ENCODE results near the gene TNFAIP2. TPM values are rescaled to one million over a fixed set of nuclear protein-coding genes. Genes with fewer than 3 reads are reported as not detected.
A peak's percentile ranks its signal among the peaks of the same experiment; 100 is the strongest.

Gene TNFAIP2
- total and polyA plus RNA-seq, 4 donors: 65.6 to 519 (median 226) TPM

DNA sequence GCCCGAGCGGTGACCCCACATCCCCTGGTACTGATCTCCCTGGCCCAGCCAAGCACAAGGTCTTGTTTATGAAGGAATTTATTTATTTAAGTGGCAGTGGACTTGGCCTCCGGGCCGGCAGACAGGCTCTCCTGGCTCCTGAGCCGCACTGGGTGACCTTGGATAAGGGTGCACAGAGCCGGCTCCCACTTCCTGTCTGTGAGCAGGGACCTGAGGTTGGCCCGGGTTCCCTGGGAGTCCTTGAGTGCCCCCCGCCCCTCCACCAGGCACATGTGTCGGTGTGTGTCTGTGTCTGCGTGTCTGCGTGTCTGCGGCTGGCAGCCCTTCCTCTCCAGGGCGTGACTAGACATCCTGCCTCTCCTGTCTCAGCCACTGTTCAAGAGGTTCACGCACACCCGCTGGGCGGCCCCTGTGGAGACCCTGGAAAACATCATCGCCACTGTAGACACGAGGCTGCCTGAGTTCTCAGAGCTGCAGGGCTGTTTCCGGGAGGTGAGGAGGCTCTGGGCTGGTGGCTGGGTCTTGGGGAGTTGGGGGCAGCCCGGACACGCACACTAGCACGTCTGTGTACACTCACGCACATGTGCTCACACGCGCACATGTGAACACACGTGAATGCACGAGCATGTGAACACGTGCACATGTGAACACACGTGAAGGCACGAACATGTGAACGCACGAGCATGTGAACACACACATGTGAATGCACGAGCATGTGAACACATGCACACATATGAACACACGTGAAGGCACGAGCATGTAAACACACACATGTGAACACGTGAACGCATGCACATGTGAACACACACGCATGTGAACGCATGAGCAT, 9.3 kb downstream of the TNFAIP2 start:
- Histone ChIP-seq H3K4me1 (ENCODE audit: control insufficient read depth in 5 of 5, insufficient read depth in 5 of 5, low read length in 5 of 5) (peaks cover 0 to 15% (median 3%) of the 10 kb centered on the region in 5 donors), H3K27me3 (ENCODE audit: control insufficient read depth in 3 of 3, insufficient read depth in 3 of 3, low read length in 2 of 3) (no peaks in the 10 kb centered on the region), H3K9me3 (ENCODE audit: control insufficient read depth in 4 of 4, insufficient read depth in 3 of 4, low read length in 3 of 4) (no peaks in the 10 kb centered on the region), H3K9ac (ENCODE audit: insufficient read depth in 1 of 2, low read length in 2 of 2) (no peak overlapping the region), H3K4me3 (no peak overlapping the region), H3K36me3 (ENCODE audit: control insufficient read depth in 4 of 4, insufficient read depth in 4 of 4, low read length in 4 of 4) (peaks cover 0 to 44% (median 11%) of the 10 kb centered on the region in 4 donors), H3K27ac (ENCODE audit: low read depth in 1 of 2, low read length in 1 of 2) (peak overlapping the region in 1 of 2 donors; percentile 21)
- DNase-seq (peak in 1 of 3 donors; percentile 12), ATAC-seq (ENCODE audit: insufficient read depth, low FRiP score) (no peak)
- TF ChIP-seq, protein P1, sequence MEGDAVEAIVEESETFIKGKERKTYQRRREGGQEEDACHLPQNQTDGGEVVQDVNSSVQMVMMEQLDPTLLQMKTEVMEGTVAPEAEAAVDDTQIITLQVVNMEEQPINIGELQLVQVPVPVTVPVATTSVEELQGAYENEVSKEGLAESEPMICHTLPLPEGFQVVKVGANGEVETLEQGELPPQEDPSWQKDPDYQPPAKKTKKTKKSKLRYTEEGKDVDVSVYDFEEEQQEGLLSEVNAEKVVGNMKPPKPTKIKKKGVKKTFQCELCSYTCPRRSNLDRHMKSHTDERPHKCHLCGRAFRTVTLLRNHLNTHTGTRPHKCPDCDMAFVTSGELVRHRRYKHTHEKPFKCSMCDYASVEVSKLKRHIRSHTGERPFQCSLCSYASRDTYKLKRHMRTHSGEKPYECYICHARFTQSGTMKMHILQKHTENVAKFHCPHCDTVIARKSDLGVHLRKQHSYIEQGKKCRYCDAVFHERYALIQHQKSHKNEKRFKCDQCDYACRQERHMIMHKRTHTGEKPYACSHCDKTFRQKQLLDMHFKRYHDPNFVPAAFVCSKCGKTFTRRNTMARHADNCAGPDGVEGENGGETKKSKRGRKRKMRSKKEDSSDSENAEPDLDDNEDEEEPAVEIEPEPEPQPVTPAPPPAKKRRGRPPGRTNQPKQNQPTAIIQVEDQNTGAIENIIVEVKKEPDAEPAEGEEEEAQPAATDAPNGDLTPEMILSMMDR (IDR thresholded peaks at IDR 0.05; ENCODE audit: control extremely low read depth, extremely low read depth): no peak
- WGBS, 2 donors: 74 to 82% methylated on average over 38 to 39 of the region's 39 CpGs

DNA sequence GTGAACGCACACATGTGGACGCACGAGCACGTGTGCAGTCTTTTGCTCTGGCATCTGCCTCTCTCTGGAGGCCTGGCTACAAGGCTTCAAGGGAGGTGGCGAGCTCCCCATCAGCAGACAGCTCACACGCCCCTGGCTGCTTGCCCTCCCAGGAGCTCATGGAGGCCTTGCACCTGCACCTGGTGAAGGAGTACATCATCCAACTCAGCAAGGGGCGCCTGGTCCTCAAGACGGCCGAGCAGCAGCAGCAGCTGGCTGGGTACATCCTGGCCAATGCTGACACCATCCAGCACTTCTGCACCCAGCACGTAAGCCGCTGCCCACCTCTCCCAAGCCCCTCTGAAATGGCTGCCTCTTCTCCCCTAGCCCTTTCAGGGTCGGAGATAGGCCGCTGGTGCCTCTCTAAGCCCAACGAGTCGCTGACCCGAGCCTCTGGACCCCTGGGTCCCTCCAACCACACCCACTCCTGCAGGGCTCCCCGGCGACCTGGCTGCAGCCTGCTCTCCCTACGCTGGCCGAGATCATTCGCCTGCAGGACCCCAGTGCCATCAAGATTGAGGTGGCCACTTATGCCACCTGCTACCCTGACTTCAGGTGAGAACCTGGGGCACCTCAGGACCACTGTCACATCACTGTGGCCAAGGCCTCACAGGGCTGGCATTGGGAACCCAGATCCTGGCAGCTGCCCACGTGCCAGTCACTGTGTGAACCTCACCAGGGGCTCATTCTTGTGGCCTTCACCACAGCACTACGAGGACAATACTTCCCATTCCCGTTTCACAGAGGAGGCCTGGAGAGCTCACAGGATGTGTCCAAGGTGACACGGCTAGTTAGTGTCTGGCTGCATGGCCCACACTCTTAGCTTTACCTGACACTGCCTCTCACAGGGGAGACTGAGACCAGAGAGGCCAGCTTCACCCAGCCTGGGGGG, 10.2 kb downstream of the TNFAIP2 start:
- DNase-seq (no peak), ATAC-seq (ENCODE audit: insufficient read depth, low FRiP score) (no peak)
- 93 to 94% methylated on average over 25 of the region's 25 CpGs for WGBS, 2 donors
- H3K4me3 ChIP-seq: no peak overlapping the region
- TF ChIP-seq, protein P1 (IDR thresholded peaks at IDR 0.05; ENCODE audit: control extremely low read depth, extremely low read depth): no peak
- no peaks in the 10 kb centered on the region for H3K9me3 ChIP-seq (ENCODE audit: control insufficient read depth in 4 of 4, insufficient read depth in 3 of 4, low read length in 3 of 4)
- H3K36me3 ChIP-seq (ENCODE audit: control insufficient read depth in 4 of 4, insufficient read depth in 4 of 4, low read length in 4 of 4): peaks cover 0 to 44% (median 11%) of the 10 kb centered on the region in 4 donors
- H3K27me3 ChIP-seq (ENCODE audit: control insufficient read depth in 3 of 3, insufficient read depth in 3 of 3, low read length in 2 of 3): no peaks in the 10 kb centered on the region
- H3K4me1 ChIP-seq (ENCODE audit: control insufficient read depth in 5 of 5, insufficient read depth in 5 of 5, low read length in 5 of 5): peaks cover 0 to 15% (median 5%) of the 10 kb centered on the region in 5 donors
- H3K27ac ChIP-seq (ENCODE audit: low read depth in 1 of 2, low read length in 1 of 2): no peak overlapping the region
- H3K9ac ChIP-seq (ENCODE audit: insufficient read depth in 1 of 2, low read length in 2 of 2): no peak overlapping the region

DNA sequence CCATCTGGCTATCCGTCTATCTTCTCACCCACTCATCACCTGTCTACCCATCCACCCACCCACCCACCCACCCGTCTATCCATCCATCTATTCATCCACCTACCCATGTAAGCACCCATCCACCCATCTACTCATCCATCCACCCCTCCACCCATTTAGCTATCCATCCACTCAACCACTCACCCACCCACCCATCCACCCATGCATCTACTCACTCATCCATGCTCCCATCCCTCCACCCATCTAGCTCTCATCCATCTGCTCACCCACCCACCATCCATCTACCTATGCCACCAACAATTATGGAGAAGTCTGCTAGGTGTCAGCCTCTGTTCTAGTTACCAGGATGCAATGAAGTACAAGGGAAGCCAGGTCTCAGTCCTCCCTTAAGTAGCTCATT, 11.1 kb downstream of the TNFAIP2 start:
- peak in 1 of 3 donors; percentile 6 for DNase-seq
- peaks cover 0 to 44% (median 11%) of the 10 kb centered on the region in 4 donors for H3K36me3 ChIP-seq (ENCODE audit: control insufficient read depth in 4 of 4, insufficient read depth in 4 of 4, low read length in 4 of 4)

More for the DNA sequence above, 11.1 kb downstream of the TNFAIP2 start:
- ATAC-seq (ENCODE audit: insufficient read depth, low FRiP score): no peak
- WGBS, 2 donors: 45 to 73% methylated on average over 2 of the region's 2 CpGs
- H3K27me3 ChIP-seq (ENCODE audit: control insufficient read depth in 3 of 3, insufficient read depth in 3 of 3, low read length in 2 of 3): no peaks in the 10 kb centered on the region
- no peak overlapping the region for H3K27ac ChIP-seq (ENCODE audit: low read depth in 1 of 2, low read length in 1 of 2)
- TF ChIP-seq, protein P1 (IDR thresholded peaks at IDR 0.05; ENCODE audit: control extremely low read depth, extremely low read depth): no peak
- no peak overlapping the region for H3K4me3 ChIP-seq
- H3K4me1 ChIP-seq (ENCODE audit: control insufficient read depth in 5 of 5, insufficient read depth in 5 of 5, low read length in 5 of 5): peaks cover 0 to 17% (median 9%) of the 10 kb centered on the region in 5 donors
- H3K9ac ChIP-seq (ENCODE audit: insufficient read depth in 1 of 2, low read length in 2 of 2): no peak overlapping the region
- H3K9me3 ChIP-seq (ENCODE audit: control insufficient read depth in 4 of 4, insufficient read depth in 3 of 4, low read length in 3 of 4): no peaks in the 10 kb centered on the region
